ENCODE results near the gene EPHA6.

Gene EPHA6

DNA sequence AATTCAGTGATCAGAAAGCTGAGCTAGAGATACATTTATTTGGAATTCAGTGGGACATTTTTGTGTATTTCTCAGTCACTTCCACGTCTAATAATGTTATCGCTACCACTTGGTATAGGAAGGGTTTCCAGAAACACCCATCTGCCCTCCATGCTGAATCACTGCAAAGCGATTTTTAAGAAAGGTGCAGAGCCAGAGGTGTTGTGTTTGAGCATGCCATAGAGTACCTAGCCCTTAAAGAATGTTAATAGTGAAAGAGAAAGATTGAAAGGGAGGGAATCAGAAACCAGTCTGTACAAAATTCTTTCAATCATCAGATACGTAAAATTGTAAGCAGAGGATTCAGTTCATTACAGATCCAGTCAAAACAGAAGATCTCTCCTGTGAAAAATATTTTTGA, 870.1 kb downstream of the EPHA6 start:
- no peak overlapping the region for H3K4me2 ChIP-seq (ENCODE audit: low read length)
- no peak overlapping the region for H3K4me3 ChIP-seq (ENCODE audit: low read depth, low read length, poor library complexity, severe bottlenecking)
- no peaks in the 10 kb centered on the region for H3K36me3 ChIP-seq (ENCODE audit: insufficient read depth, low read length)
- no peaks in the 10 kb centered on the region for H3K9me2 ChIP-seq (ENCODE audit: low read depth, low read length)
- H3K27ac ChIP-seq (ENCODE audit: low read depth, low read length, poor library complexity, severe bottlenecking) = no peak overlapping the region
- H2AFZ ChIP-seq (ENCODE audit: low read length) = no peak overlapping the region
- H4K20me1 ChIP-seq (ENCODE audit: insufficient read depth, low read length) = no peaks in the 10 kb centered on the region
- H3K9ac ChIP-seq (ENCODE audit: low read length) = no peak overlapping the region
- H3K9me3 ChIP-seq (ENCODE audit: low read length) = no peaks in the 10 kb centered on the region
- no peaks in the 10 kb centered on the region for H3K79me2 ChIP-seq (ENCODE audit: insufficient read depth, low read length)
- H3K4me1 ChIP-seq (ENCODE audit: insufficient read depth, low read length, severe bottlenecking) = no peaks in the 10 kb centered on the region
- TF ChIP-seq EZH2 (IDR thresholded peaks at IDR 0.05; ENCODE audit: borderline replicate concordance, low read length) = no peak
- TF ChIP-seq, protein P1, sequence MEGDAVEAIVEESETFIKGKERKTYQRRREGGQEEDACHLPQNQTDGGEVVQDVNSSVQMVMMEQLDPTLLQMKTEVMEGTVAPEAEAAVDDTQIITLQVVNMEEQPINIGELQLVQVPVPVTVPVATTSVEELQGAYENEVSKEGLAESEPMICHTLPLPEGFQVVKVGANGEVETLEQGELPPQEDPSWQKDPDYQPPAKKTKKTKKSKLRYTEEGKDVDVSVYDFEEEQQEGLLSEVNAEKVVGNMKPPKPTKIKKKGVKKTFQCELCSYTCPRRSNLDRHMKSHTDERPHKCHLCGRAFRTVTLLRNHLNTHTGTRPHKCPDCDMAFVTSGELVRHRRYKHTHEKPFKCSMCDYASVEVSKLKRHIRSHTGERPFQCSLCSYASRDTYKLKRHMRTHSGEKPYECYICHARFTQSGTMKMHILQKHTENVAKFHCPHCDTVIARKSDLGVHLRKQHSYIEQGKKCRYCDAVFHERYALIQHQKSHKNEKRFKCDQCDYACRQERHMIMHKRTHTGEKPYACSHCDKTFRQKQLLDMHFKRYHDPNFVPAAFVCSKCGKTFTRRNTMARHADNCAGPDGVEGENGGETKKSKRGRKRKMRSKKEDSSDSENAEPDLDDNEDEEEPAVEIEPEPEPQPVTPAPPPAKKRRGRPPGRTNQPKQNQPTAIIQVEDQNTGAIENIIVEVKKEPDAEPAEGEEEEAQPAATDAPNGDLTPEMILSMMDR (IDR thresholded peaks at IDR 0.05; ENCODE audit: low read length) = no peak
- H3K27me3 ChIP-seq (ENCODE audit: insufficient read depth, low read length) = no peaks in the 10 kb centered on the region
- no peaks in the 10 kb centered on the region for H3F3A ChIP-seq (ENCODE audit: insufficient read depth, low read length)

DNA sequence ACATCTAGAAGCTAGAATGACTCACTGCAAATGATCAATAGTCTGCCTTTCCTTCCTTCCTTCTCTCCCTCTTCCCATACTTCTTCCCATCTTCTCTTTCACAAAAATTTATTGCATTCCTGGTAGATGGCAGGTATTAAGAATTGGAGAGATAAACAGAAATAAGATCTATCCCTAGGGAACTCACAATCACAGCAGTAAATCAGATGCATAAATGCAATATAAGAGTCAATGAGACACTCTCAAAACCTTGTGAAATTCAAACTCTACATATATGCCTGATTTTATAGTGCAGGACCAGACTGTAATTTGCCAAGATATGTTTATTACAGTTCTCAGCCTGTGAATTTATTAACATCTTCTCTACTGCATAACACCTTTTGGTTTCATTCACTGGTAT, 871.9 kb downstream of the EPHA6 start:
- H3K4me1 ChIP-seq (ENCODE audit: insufficient read depth, low read length, severe bottlenecking) = no peaks in the 10 kb centered on the region
- no peak overlapping the region for H3K4me2 ChIP-seq (ENCODE audit: low read length)
- no peaks in the 10 kb centered on the region for H3K9me2 ChIP-seq (ENCODE audit: low read depth, low read length)
- H3F3A ChIP-seq (ENCODE audit: insufficient read depth, low read length) = no peaks in the 10 kb centered on the region
- TF ChIP-seq, protein P1 (IDR thresholded peaks at IDR 0.05; ENCODE audit: low read length) = no peak
- no peak for TF ChIP-seq EZH2 (IDR thresholded peaks at IDR 0.05; ENCODE audit: borderline replicate concordance, low read length)
- H3K27me3 ChIP-seq (ENCODE audit: insufficient read depth, low read length) = no peaks in the 10 kb centered on the region
- H3K79me2 ChIP-seq (ENCODE audit: insufficient read depth, low read length) = no peaks in the 10 kb centered on the region
- H3K36me3 ChIP-seq (ENCODE audit: insufficient read depth, low read length) = no peaks in the 10 kb centered on the region
- H2AFZ ChIP-seq (ENCODE audit: low read length) = no peak overlapping the region
- H4K20me1 ChIP-seq (ENCODE audit: insufficient read depth, low read length) = no peaks in the 10 kb centered on the region
- no peaks in the 10 kb centered on the region for H3K9me3 ChIP-seq (ENCODE audit: low read length)
- H3K4me3 ChIP-seq (ENCODE audit: low read depth, low read length, poor library complexity, severe bottlenecking) = no peak overlapping the region
- no peak overlapping the region for H3K9ac ChIP-seq (ENCODE audit: low read length)
- H3K27ac ChIP-seq (ENCODE audit: low read depth, low read length, poor library complexity, severe bottlenecking) = no peak overlapping the region

DNA sequence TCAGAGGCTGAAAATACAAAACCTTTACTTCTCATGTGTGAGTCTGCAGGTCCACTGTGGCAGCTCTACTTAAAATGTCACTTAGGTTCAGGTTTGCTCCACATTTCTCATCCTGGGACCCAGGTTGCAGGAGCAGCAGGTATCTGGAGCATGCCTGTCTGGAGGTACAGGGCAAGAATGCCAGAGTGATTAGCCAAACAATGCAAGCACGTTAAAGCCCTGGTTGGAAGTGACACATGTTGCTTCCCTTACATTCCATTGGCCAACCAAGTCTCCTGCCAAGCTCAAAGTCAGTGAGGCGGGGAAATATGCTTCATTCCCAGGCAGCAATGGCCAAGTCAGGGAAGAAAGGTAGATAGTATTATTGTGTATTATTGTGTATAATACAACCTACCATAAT, 873.3 kb downstream of the EPHA6 start:
- Histone ChIP-seq H3K27me3 (ENCODE audit: insufficient read depth, low read length) (no peaks in the 10 kb centered on the region), H3K27ac (ENCODE audit: low read depth, low read length, poor library complexity, severe bottlenecking) (no peak overlapping the region), H3F3A (ENCODE audit: insufficient read depth, low read length) (no peaks in the 10 kb centered on the region), H3K4me2 (ENCODE audit: low read length) (no peak overlapping the region), H3K9ac (ENCODE audit: low read length) (no peak overlapping the region), H3K4me1 (ENCODE audit: insufficient read depth, low read length, severe bottlenecking) (no peaks in the 10 kb centered on the region), H3K36me3 (ENCODE audit: insufficient read depth, low read length) (no peaks in the 10 kb centered on the region), H3K4me3 (ENCODE audit: low read depth, low read length, poor library complexity, severe bottlenecking) (no peak overlapping the region), H3K79me2 (ENCODE audit: insufficient read depth, low read length) (no peaks in the 10 kb centered on the region), H2AFZ (ENCODE audit: low read length) (no peak overlapping the region), H4K20me1 (ENCODE audit: insufficient read depth, low read length) (no peaks in the 10 kb centered on the region), H3K9me3 (ENCODE audit: low read length) (no peaks in the 10 kb centered on the region), H3K9me2 (ENCODE audit: low read depth, low read length) (no peaks in the 10 kb centered on the region)
- no peak for TF ChIP-seq EZH2 (IDR thresholded peaks at IDR 0.05; ENCODE audit: borderline replicate concordance, low read length)

DNA sequence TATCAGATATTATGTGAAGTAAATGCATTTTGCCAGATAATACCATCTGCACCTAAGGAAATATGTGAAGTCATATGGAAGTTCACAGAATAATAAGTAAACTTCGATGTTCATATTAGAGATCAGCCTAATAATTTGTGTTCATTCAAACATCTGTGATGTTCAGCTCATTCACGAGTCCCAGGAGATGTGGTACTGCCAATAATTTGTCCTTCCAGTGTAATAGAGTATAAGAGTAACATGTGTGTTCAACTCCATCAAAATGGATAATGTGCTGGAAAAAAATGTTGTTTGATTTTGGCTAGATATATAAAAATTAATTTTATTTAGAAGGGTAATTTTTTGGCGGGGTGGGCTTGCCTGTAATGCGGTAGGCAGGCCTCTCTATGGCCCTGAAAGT, 874.7 kb downstream of the EPHA6 start:
- Histone ChIP-seq H3K4me1 (ENCODE audit: insufficient read depth, low read length, severe bottlenecking) (no peaks in the 10 kb centered on the region), H3K27ac (ENCODE audit: low read depth, low read length, poor library complexity, severe bottlenecking) (no peak overlapping the region), H3K4me3 (ENCODE audit: low read depth, low read length, poor library complexity, severe bottlenecking) (no peak overlapping the region), H2AFZ (ENCODE audit: low read length) (no peak overlapping the region), H3F3A (ENCODE audit: insufficient read depth, low read length) (no peaks in the 10 kb centered on the region), H3K79me2 (ENCODE audit: insufficient read depth, low read length) (no peaks in the 10 kb centered on the region), H3K27me3 (ENCODE audit: insufficient read depth, low read length) (no peaks in the 10 kb centered on the region), H3K4me2 (ENCODE audit: low read length) (no peak overlapping the region), H3K36me3 (ENCODE audit: insufficient read depth, low read length) (no peaks in the 10 kb centered on the region), H3K9me3 (ENCODE audit: low read length) (no peaks in the 10 kb centered on the region), H3K9me2 (ENCODE audit: low read depth, low read length) (no peaks in the 10 kb centered on the region), H4K20me1 (ENCODE audit: insufficient read depth, low read length) (no peaks in the 10 kb centered on the region), H3K9ac (ENCODE audit: low read length) (no peak overlapping the region)
- TF ChIP-seq EZH2 (IDR thresholded peaks at IDR 0.05; ENCODE audit: borderline replicate concordance, low read length) = no peak
- TF ChIP-seq, protein P1 (IDR thresholded peaks at IDR 0.05; ENCODE audit: low read length) = no peak

All from OCI-LY1 (cell line).